GM19324 (cell line): ENCODE results near the gene MATN1.

Experiments used
- ATAC-seq: cut with Tn5 transposase; IDR thresholded peaks from one replicate; pipeline ENCODE4 v1.9.1; 2021; ENCODE audit warnings: mild to moderate bottlenecking, moderate library complexity; ENCODE audit not compliant: unreplicated experiment, low FRiP score

MATN1 gene

DNA sequence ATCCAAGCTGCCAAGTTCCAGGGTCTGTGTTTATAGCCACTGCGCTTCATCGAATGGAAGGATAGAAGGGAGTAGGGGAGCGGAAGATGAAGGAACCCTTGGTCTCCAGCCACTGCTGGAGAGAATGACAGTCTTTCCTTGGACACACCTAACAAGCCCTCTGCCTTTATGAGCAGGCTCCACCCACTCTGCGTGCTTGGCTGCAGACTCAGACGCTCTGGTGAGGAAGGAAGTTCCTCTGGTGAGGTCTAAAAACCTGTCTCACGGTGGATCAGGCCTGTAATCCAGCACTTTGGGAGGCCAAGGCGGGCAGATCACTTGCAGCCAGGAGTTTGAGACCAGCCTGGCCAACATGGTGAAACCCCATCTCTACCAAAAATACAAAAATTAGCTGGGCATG, 55.4 kb downstream of the MATN1 start:
- ATAC-seq: no peak

DNA sequence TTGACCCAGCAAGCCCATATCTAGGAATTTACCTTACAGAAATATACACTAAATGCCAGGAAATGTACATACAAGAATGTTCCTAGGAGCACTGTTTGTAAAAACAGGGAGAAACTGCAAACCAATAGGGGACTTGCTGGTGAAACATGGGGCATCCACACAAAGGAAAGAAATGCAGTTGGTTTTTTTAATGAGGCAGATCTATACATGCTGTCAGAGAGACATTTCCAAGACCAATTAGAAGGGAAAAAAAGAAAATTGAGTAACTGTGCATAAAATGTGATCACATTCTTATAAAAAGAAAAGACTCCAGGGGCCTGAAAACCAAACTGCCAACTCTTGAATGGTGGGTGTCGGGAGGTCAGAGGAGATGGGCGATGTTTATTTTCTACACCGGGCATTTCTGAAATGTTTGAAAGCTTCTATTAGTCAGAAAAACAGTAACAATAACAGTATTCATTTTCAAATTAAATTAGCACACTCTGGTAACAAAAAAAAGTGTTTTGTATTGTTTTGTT, 56.6 kb downstream of the MATN1 start:
- no peak for ATAC-seq

DNA sequence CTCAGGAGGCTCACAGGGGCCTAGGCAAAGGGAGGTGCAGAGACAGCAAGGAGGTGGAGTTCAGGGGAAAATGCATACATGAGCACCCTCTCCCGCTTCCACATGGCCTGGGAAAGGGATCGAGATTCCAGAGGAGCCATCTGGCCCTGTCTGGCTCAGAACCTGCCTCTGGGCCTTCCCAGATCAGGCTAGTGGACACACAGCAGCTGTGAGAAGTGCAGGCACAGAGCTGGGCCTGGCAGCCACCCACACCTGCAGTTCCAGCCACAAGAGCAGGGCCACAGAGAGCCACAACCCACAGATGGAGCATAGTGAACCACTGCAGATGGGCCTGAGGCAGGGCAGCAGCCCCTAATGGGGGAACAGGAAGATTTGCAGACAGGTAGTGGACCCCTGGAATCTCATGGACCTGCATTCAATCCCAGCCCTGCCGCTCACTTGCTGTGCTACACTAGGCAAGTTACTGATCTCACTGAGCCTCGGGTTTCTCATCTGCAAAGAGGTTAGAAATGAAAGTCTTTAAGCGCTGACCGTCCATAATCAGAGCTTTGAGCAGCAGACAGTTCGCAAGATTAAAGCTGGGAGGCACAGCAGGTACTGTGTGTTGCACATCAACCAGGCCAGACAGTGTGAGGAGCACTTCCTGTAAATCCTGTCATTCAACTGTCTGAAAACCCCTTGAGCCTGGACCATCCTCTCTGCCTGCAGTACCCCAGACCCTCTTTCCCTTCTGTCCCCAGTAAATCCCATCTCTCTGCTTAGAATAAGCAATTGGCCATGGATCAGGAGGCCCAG, 58.0 kb downstream of the MATN1 start:
- no peak for ATAC-seq

DNA sequence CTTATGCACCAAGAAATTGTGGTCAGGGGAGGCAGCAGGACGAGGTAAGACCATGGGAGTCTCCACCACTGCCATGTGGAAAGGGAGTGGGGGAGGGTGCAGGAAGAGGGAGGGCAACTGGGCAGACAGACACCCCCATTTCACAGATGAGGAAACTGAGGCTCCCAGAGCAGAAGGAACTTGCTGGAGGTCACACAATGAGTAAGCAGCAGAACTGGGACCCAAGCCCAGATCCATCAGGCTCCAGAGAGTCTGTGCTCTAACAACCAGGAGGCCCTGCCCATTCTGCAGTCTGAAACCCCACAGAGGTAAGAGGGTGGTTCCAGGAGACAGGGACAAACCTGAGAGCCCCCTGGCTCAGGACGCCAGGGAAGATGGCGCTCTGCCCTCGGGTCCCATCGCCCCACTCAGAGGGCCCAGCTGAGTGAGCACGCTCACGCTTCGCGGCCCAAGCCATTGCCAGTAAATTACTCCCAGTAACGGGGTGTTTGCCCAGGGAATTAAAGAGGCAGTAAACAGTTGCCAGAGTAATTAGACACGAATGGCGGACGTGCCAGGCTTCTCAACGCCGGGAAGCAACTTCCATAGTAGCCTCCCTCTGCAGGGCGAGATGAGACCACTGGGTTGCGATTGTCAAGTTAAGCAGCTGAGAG, 59.2 kb downstream of the MATN1 start:
- ATAC-seq: no peak

DNA sequence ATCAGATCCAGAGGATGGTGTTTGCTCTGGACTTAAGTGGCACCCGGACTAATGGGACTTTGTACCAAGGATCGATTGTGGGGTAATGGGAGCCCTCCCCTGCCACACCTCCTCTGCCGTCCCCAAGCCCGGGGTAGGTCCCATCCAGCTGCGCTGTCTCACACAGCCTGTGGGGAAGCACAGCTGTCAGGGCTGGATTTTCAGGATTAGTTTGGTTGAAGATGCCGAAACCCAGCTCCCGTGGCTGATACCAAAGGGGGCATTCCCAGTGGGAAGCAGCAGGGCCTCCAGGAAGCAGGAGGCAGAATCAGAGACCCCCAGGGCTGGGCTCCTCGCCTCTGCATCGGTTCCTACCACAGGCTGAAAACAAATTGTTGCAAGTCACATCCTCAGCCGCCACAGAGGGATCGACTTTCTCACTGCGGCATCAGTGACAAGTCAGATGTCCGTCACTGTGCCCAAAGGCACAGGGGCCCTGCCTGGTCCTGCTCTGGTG, 59.7 kb downstream of the MATN1 start:
- ATAC-seq: no peak

DNA sequence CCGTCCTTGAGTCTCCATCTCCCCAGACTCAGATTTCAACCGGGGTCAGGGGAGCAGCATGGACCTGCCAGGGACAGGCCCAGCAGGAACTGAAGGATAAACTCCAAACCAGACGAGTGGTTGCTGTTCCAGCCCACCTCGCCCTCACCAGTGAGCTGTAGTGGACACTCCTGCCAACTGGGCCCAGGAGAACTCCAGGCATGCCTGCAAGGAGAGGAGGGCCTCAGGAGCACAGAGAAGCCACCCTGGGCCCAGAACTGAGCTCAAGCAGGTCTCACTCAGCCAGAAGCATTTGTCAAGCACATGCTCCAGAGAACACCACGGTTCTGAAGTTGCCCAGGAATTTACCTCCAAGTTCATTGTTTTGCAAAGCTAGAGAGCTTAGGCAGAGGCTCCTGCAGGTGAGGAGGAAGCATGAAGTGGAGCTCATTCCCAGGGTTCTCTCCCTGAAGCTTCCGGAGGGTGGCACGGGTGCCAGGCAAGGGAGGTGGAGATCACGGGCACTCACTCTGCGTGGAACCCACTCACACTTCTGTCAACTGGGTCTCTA, 61.0 kb downstream of the MATN1 start:
- ATAC-seq: no peak

DNA sequence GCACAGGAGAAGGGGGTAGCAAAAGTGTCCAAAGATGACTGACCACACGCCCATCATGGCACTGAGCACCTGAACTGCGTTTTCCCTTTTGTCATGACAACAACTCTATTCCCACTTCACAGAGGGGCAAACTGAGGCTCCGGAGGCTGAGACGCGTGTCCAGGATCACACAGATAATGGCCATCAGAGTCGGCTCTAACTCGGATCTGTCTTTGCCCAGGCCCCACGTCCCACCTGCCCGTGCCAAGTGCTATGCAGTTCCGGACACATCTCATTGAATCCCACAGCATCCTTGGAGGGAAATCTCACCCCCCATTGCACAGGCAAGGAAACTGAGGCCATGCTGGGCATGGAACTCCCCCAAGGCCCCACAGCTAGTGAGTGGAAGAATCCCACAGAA, 62.1 kb downstream of the MATN1 start:
- ATAC-seq: no peak
